Measurements from ENCODE around the gene TEC.
"Not testable (repeated sequence)": the region's sequence is repeated elsewhere in the genome, so short reads cannot be mapped to it uniquely, and the experiment has no call there.

The TEC gene

GRCh38 chr4:48193921-48194468 lies 75.6 kb downstream of the TEC start:
- DNase-seq, result no peak

GRCh38 chr4:48193096-48193836 lies 76.4 kb downstream of the TEC start:
- no peak for DNase-seq

- no peak for DNase-seq
These were observed 77.9 kb downstream of the TEC start for GRCh38 chr4:48191758-48192157.

- no peak for DNase-seq
These were observed 78.8 kb downstream of the TEC start for GRCh38 chr4:48190839-48191238.

GRCh38 chr4:48189731-48190130 lies 79.9 kb downstream of the TEC start:
- DNase-seq, result no peak

- DNase-seq, result no peak
These were observed 81.2 kb downstream of the TEC start for GRCh38 chr4:48188390-48188789.

- no peak for DNase-seq
These were observed 81.8 kb downstream of the TEC start for GRCh38 chr4:48187813-48188212.

GRCh38 chr4:48187066-48187465 lies 82.6 kb downstream of the TEC start:
- not testable (repeated sequence) for DNase-seq

GRCh38 chr4:48186394-48186793 lies 83.2 kb downstream of the TEC start:
- not testable (repeated sequence) for DNase-seq

GRCh38 chr4:48184882-48185281 lies 84.8 kb downstream of the TEC start:
- DNase-seq, result no peak

GRCh38 chr4:48180234-48180633 lies 89.4 kb downstream of the TEC start:
- DNase-seq, result no peak

GRCh38 chr4:48178931-48179330 lies 90.7 kb downstream of the TEC start:
- no peak for DNase-seq

GRCh38 chr4:48175806-48176205 lies 93.8 kb downstream of the TEC start:
- no peak for DNase-seq

GRCh38 chr4:48175328-48175727 lies 94.3 kb downstream of the TEC start:
- DNase-seq, result no peak

GRCh38 chr4:48173056-48173991 lies 96.3 kb downstream of the TEC start:
- no peak for DNase-seq

- no peak for DNase-seq
These were observed 97.0 kb downstream of the TEC start for GRCh38 chr4:48172651-48173050.

GRCh38 chr4:48169636-48170035 lies 100.0 kb downstream of the TEC start:
- no peak for DNase-seq

GRCh38 chr4:48167538-48168263 lies 101.9 kb downstream of the TEC start:
- no peak for DNase-seq

- DNase-seq, result not testable (repeated sequence)
These were observed 105.1 kb downstream of the TEC start for GRCh38 chr4:48164561-48164960.

- no peak for DNase-seq
These were observed 105.9 kb downstream of the TEC start for GRCh38 chr4:48163746-48164145.

GRCh38 chr4:48162162-48162561 lies 107.5 kb downstream of the TEC start:
- DNase-seq, result no peak

- DNase-seq, result no peak
These were observed 112.4 kb downstream of the TEC start for GRCh38 chr4:48157271-48157670.

- no peak for DNase-seq
These were observed 113.2 kb downstream of the TEC start for GRCh38 chr4:48156423-48156822.

Measured in stimulated activated CD4-positive, alpha-beta T cell treated with anti-CD3 and anti-CD28 coated beads, Interleukin-4, amount 100 ng/mL, for 1 hour (primary cell).